SK-N-SH treated with all-trans-retinoic acid at 6 μM for 48 hours (cell line): ENCODE data around the gene ADGRG6.

Source experiments
- ZNF70 ChIP-seq: fragments of 450-650 bp; formaldehyde crosslinking; IDR thresholded peaks from 2 replicates; pipeline ENCODE4 v1.5.0; 2020; ENCODE audit warnings: mild to moderate bottlenecking, moderate library complexity
- TF ChIP-seq, protein P1 (sequence below): fragments of 250-450 bp; sonication (Bioruptor Pico); IDR thresholded peaks from 2 replicates; pipeline ENCODE4 v1.5.0; 2020; ENCODE audit warnings: mild to moderate bottlenecking, moderate library complexity

Gene ADGRG6

DNA sequence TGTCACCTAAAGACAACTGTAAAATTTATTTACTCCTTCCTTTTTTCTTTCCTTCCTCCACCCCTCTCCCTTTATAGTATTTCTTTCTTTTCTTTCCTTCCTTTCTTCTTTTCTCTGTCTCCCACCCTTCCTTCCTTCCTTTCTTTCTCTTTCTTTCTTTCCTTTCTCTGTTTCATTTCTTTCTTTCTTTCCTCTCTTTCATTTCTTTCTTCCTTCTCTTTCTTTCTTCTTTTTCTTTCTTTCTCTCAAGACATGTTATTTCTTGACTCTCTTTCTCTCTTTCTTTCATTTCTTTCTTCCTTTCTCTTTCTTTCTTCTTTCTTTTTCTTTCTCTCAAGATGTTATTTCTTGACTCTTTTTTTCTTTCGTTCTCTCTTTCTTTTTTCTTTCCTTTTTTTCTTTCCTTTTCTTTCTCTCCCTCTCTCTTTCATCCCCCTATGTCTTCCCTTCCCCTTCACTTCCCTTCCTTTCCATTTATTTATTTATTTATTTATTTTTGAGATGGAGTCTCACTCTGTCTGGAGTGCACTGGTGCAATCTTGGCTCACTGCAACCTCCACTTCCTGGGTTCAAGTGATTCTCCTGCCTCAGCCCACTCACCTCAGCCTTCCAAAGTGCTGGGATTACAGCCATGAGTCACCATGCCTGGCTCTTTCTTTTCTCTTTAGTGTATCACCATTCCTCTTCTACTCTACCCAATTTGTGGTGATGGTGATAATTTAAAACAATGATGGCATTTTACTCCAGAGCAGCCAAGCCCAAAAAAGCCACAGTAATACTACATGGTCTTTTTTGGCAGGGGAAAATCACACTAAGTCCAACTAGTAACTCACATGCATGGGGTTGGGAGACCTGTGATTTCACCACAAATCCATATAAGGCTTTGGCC lies 188.2 kb downstream of the ADGRG6 start (continued):
- TF ChIP-seq, protein P1, sequence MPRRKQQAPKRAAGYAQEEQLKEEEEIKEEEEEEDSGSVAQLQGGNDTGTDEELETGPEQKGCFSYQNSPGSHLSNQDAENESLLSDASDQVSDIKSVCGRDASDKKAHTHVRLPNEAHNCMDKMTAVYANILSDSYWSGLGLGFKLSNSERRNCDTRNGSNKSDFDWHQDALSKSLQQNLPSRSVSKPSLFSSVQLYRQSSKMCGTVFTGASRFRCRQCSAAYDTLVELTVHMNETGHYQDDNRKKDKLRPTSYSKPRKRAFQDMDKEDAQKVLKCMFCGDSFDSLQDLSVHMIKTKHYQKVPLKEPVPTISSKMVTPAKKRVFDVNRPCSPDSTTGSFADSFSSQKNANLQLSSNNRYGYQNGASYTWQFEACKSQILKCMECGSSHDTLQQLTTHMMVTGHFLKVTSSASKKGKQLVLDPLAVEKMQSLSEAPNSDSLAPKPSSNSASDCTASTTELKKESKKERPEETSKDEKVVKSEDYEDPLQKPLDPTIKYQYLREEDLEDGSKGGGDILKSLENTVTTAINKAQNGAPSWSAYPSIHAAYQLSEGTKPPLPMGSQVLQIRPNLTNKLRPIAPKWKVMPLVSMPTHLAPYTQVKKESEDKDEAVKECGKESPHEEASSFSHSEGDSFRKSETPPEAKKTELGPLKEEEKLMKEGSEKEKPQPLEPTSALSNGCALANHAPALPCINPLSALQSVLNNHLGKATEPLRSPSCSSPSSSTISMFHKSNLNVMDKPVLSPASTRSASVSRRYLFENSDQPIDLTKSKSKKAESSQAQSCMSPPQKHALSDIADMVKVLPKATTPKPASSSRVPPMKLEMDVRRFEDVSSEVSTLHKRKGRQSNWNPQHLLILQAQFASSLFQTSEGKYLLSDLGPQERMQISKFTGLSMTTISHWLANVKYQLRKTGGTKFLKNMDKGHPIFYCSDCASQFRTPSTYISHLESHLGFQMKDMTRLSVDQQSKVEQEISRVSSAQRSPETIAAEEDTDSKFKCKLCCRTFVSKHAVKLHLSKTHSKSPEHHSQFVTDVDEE (CRISPR knock-in tag): no peak
- no peak for TF ChIP-seq ZNF70 (CRISPR knock-in tag)
